ENCODE measurements around the gene NELFB. TPM values are rescaled to one million over a fixed set of nuclear protein-coding genes. Genes with fewer than 3 reads are reported as not detected.

The NELFB gene
- total and polyA plus RNA-seq, 10 donors, result 26.6 to 49.7 (median 38.7) TPM

DNA sequence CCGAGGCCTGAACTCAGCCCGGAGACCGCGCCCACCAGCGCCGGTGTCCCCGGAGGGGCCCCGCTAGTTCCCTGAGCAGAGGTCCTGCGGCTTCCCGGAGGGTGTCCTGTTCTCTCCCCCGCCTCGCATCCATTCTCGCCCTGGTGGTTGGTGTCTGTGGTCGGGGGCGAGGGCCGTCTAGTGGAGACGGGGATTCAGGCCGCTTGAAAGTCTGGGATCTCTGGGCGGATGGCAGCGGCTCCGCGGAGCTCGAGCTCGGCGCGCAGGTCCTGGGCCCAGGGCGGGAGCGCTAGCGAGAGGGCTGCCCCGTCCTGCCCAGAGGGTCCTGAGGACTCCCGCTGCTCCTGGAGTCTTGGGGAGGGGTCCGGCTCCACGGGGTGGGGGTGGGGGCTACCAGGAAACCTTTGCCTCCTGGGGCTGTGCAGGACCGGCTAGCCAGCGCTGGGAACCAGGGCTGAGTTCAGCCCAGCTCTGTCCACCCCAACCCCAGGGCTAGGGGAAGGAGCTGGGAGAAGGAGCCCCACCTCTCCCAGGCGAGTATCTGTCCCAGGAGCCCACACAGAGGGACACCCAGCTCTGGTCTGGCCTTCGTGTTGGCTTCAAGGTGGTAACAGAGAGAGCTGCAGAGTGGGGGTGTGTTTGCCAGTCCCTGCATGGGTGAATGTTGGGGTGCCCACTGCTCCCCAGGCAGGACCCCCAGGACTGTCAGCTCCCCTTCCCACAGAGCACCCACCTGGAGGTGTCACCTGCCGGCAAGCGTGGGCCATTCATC lies 26.4 kb downstream of the NELFB start:
- Histone ChIP-seq H3K4me3 (peak overlapping the region in 1 of 8 donors; percentile 36), H3K36me3 (peaks cover 0 to 63% (median 23%) of the 10 kb centered on the region in 6 donors), H3K4me1 (peaks cover 7 to 86% (median 74%) of the 10 kb centered on the region in 6 donors), H3K9me3 (peaks cover 0 to 4% (median 0%) of the 10 kb centered on the region in 8 donors), H3K27me3 (replicated peaks in 1 of 7) (no peaks in the 10 kb centered on the region), H3K27ac (peak overlapping the region in 2 of 8 donors; percentile 1 to 45)
- WGBS, 5 donors, result 81 to 95% (median 86%) methylated on average over 15 to 39 of the region's 39 CpGs
- TF ChIP-seq, protein P1, sequence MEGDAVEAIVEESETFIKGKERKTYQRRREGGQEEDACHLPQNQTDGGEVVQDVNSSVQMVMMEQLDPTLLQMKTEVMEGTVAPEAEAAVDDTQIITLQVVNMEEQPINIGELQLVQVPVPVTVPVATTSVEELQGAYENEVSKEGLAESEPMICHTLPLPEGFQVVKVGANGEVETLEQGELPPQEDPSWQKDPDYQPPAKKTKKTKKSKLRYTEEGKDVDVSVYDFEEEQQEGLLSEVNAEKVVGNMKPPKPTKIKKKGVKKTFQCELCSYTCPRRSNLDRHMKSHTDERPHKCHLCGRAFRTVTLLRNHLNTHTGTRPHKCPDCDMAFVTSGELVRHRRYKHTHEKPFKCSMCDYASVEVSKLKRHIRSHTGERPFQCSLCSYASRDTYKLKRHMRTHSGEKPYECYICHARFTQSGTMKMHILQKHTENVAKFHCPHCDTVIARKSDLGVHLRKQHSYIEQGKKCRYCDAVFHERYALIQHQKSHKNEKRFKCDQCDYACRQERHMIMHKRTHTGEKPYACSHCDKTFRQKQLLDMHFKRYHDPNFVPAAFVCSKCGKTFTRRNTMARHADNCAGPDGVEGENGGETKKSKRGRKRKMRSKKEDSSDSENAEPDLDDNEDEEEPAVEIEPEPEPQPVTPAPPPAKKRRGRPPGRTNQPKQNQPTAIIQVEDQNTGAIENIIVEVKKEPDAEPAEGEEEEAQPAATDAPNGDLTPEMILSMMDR (IDR thresholded peaks at IDR 0.05 in 8 of 11, conservative IDR thresholded peaks at IDR 0.05 in 3 of 11), result no peak
- TF ChIP-seq POLR2A (IDR thresholded peaks at IDR 0.05) (no peak), POLR2AphosphoS5 (IDR thresholded peaks at IDR 0.05) (no peak)
- peak; percentile 74 for DNase-seq
- intact Hi-C loops (cut with DNase I; ENCODE audit: low total_unique reads), result no loop called here

DNA sequence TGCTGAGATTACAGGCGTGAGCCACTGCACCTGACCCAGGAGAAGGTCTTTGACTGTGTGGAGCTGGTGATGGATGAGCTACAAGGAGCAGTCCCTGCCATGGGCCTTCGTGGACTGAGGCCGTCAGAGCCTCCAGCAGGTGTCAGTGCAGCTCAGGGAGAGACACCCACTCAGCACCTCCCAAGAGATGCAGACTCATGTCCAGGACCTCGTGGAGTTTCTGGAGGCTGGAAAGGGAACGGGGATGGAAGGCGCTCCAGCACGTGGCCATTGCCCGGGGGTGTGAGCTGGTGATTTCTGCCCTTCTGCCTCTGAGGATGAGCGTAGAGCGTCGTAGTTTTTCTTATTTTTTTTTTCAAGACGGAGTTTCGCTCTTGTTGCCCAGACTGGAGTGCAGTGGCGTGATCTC lies 31.9 kb downstream of the NELFB start:
- Histone ChIP-seq H3K4me3 (no peak overlapping the region), H3K27ac (peak overlapping the region in 3 of 8 donors; percentile 14 to 44 (median 36)), H3K36me3 (peaks cover 0 to 28% (median 3%) of the 10 kb centered on the region in 6 donors), H3K9me3 (peaks cover 0 to 4% (median 0%) of the 10 kb centered on the region in 8 donors), H3K4me1 (peaks cover 0 to 44% (median 25%) of the 10 kb centered on the region in 6 donors), H3K27me3 (replicated peaks in 1 of 7) (no peaks in the 10 kb centered on the region)
- TF ChIP-seq POLR2A (IDR thresholded peaks at IDR 0.05) (no peak), POLR2AphosphoS5 (IDR thresholded peaks at IDR 0.05) (peak; percentile 6 to 48 (median 34))
- TF ChIP-seq, protein P1 (IDR thresholded peaks at IDR 0.05 in 8 of 11, conservative IDR thresholded peaks at IDR 0.05 in 3 of 11), result peak in 7 of 11 experiments; percentile 22 to 44 (median 33)
- whole genome bisulfite sequencing, 5 donors, result 50 to 69% (median 55%) methylated on average over 13 to 14 of the region's 14 CpGs
- intact Hi-C loops (cut with DNase I; ENCODE audit: low total_unique reads), result no loop called here
- peak; percentile 51 for DNase-seq

DNA sequence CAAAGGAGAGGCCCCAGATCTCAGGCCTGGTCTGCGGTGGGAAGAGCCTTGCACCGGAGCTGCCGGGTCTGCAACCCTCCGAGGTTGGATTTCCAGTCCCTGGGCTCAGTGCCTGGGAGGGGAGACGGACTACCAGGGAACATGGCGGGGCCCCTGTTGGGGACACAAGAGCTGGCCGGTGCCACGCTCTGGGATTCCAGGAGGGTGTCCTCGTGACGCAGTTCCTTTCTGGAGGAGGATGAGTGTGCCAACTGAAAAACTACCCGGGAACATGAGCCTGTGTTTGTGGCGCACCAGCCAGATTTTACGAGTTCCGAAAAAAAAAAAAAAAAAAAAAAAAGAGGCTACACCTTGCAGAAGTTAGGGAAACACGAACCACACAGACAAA lies 38.0 kb downstream of the NELFB start:
- Histone ChIP-seq H3K4me1 (peaks cover 15 to 41% (median 29%) of the 10 kb centered on the region in 6 donors), H3K9me3 (peaks cover 0 to 5% (median 0%) of the 10 kb centered on the region in 8 donors), H3K36me3 (no peaks in the 10 kb centered on the region), H3K27me3 (replicated peaks in 1 of 7) (peaks cover under 1 to 56% (median 22%) of the 10 kb centered on the region in 7 donors), H3K27ac (no peak overlapping the region), H3K4me3 (no peak overlapping the region)
- no peak for DNase-seq
- WGBS, 5 donors, result 88 to 93% (median 91%) methylated on average over 15 of the region's 15 CpGs
- TF ChIP-seq POLR2AphosphoS5 (IDR thresholded peaks at IDR 0.05) (no peak), POLR2A (IDR thresholded peaks at IDR 0.05) (no peak)
- TF ChIP-seq, protein P1 (IDR thresholded peaks at IDR 0.05 in 8 of 11, conservative IDR thresholded peaks at IDR 0.05 in 3 of 11), result no peak
- intact Hi-C loops (cut with DNase I; ENCODE audit: low total_unique reads), result loop anchor here (10.0 kb wide), 1 partner anchor 232 kb away; no protein-coding TSS in a partner anchor

All from spleen (tissue), 11 donors.